Endothelial cell of hepatic sinusoid (primary cell): ENCODE measurements around the gene AMMECR1L.
"Not testable (repeated sequence)": the region's sequence is repeated elsewhere in the genome, so short reads cannot be mapped to it uniquely, and the experiment has no call there.

Experiments used
- in situ Hi-C: cut with HindIII; loops from 2 replicates; pipeline ENCODE4 v1.10.0; 2017; ENCODE audit warnings: low sequenced_read_pairs

AMMECR1L gene

DNA sequence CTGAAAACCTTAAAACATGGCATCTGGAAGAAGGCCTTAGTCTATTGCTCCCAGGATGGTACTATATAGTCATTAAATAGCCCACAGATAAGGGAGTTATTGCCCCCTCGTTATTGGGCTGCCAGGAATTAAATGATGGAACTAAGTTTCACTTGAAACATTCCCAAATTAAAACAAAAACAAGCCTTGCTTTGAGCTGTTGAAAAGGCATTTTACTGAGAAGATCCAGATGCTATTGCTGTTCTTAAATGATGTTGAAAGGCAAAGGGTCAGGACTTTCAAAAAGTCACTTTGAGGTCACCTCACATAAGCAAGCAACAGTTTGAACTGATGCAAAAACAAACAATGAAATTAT lies 2.0 kb upstream of the AMMECR1L start:
- in situ Hi-C loops: no loop called here

DNA sequence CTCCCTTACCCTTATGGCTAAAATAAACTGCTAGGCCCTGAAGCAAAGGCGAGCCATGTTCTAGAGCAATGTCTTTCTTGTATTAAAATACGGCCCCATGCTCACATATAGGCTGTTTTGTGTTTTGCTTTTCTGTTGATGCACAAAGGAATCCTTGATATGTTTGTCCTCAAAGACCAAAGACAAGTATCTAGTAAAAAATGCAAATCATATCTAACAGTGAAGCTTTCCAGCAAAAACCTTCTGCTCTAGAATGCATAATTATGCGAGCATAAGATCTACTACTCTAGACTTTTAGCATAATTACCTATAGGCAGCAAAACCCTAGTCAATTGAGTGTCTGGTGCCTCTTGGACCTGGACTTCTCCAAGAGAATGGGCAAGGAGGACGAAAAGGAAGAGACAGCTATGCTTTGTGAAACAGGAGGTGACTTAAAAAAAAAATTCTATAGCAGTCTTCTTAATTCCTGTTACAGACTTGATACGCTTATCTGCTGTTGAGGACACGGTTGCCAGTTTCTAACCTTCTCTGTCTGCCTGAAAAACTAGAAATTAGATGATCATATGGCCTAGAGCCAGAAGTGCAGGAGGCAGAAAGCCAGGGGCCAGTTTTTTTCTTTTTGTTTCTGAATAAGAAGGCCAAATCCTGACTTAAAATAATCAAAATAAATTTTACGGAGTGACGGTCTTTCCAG lies 1.5 kb upstream of the AMMECR1L start:
- in situ Hi-C loops: no loop called here

DNA sequence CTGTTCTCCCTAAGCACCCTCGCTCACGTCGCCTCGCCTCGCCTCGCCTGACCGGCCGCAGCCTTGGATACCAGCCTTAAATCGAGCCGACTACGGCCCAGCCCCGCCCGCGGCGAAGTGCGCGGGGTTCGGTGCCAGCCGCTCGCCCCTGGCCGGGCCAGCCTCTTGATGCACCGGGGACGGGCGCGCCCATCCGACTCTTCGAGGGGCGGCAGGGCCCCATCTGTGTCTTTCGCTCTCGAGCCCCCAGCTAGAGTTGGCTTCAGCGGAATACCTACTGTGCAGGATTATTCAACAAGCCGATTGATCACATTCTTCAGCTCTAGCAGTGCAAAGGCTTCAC lies 808 bp upstream of the AMMECR1L start:
- in situ Hi-C loops: not testable (repeated sequence)

DNA sequence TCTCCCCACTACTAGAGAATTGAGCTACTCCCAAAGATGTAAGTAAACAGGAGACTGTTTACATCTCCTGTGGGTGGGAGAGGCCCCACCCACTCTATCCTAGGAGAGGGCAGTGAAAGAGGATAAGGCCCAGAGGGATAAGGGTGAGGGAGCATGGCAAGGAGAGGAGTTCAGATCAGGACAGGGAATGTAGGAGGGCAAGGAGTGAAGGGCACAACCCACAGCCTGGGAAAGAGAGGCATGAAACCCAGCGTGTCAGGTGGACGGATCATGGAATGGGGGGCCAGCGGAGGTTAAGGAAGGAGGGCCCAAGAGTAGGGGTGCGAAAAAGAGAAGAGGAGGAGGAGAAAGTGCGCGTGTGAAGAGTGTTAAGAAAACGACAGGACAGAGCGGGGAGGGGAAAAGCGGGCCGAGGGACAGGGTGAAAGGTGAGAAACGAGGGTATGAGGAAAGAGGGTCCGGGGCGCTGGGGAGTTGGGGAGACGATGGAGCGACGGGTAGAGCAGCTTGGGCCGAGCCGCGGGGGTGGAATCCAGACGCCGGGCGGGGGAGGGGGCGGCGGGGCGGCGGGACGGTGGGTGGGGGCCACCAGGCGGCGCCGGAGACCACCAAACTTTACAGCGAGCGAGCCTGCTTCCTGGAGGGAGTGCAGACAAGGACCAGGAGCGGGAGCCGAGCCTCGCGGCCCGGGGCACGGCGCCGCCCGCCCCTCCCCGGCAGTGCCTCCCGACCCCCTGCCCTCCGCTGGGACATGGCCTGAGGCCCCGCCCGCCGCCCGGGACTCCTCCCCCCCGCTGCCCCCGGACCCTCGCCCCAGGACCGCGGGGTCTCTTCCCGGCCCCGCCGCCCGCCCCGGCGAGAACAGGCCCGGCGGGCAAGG lies 655 bp downstream of the AMMECR1L start:
- in situ Hi-C loops: not testable (repeated sequence)

DNA sequence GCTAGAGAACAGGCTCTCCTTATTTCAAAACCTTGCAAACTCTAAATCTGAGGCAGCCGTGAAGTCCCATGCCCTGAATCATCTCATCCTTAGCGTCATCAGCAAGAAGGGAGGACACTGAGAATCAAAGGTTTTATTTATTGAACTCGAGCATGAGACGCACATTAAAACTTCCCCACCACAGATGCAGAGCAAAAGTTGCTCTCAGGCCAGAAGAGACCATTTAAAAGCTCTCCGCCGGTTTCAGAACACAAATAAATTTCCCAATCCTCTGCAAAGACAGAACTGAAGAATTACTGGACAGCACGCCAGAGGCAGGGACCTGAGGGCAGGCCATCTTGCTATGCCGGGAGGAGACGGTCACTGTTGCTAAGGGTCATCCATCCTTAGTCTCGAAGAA lies 1.3 kb downstream of the AMMECR1L start:
- in situ Hi-C loops: no loop called here

DNA sequence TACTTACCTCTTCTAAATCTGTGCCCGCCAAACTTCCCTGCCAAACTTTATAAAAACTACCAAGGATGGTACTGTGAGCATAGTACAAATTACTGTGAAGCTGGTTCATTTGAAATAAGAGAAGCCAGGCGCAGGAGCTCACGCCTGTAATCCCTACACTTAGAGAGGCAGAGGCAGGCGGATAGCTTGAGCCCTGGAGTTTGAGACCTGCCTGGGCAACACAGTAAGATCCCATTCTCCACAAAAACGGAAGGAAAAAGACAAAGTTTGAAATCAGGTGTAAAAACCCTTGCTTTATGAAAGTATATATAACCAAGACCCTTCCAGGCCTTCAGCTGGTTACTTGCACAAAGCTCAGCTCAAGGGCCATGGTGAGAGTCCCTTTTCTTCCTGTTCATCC lies 5.9 kb downstream of the AMMECR1L start:
- in situ Hi-C loops: no loop called here

DNA sequence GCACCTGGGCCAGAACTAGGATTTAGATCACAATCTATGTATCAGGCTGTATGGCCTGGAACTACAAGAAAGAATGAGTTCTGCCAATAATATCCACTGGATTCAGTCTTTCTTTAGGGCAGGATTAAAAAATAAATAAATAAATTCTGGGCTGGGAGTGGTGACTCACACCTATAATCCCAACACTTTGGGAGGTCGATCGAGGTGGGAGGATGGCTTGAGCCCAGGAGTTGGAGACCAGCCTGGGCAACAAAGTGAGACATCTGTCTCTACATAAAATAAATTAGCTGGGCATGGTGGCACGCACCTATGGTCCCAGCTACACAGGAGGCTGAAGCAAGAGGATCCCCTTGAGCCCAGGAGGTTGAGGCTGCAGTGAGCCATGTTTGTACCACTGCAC lies 8.1 kb downstream of the AMMECR1L start:
- in situ Hi-C loops: no loop called here

DNA sequence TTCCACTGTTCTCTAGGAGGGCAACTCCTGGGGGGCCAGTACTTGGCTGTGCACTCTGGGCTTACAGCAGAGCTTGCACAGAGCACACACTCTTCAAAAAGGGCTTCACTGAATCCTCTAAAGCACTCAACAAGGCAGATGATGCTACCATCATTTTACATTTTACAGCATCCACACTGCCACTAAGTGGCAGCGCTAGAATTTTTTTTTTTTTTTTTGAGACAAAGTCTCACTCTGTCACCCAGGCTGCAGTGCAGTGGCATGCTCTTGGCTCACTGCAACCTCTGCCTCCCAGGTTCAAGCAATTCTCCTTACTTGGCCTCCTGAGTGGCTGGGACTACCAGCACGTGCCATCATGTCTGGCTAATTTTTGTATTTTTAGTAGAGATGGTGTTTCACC lies 8.6 kb downstream of the AMMECR1L start:
- in situ Hi-C loops: no loop called here

DNA sequence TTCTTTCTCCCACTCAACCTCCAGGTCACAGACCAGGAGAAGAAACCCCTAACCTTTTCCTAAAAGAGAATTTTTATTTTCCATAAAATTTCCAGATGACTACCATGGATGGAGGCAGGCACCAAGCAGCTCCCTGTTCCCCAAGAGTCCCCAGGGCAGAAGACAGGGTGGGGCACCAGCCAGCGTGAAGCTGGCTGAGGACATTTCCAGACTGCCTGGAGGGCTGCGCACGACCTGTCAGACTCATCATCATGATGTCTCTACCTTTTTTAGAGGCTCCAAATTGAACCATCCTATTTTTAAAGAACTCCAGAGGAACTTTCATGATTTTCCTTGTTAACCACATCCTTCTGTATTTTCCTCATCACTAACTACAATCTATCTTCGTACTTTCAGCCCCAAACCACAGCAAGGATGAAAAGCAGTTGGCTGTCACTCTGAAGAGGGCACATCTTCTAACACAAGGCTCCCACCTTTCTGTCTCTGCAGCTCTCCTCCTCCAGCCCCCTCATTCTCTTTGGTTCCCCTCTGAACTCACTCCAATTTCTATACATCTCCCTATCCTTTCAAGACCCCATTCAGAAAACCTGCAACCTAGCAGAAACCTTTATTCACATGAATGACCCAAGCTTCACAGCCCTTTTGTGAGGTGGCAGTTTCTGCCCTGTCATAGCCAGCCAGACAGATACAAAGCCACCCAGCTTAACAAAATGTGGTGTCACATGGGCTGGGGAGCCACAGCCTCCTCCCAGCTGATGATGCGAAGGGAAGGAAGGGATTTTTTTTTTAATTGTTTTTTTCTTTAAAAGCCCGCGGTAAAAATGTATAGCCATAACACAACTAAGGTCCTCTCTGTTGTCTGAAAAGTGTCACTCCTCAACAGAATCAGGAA lies 11.1 kb downstream of the AMMECR1L start:
- in situ Hi-C loops: no loop called here

DNA sequence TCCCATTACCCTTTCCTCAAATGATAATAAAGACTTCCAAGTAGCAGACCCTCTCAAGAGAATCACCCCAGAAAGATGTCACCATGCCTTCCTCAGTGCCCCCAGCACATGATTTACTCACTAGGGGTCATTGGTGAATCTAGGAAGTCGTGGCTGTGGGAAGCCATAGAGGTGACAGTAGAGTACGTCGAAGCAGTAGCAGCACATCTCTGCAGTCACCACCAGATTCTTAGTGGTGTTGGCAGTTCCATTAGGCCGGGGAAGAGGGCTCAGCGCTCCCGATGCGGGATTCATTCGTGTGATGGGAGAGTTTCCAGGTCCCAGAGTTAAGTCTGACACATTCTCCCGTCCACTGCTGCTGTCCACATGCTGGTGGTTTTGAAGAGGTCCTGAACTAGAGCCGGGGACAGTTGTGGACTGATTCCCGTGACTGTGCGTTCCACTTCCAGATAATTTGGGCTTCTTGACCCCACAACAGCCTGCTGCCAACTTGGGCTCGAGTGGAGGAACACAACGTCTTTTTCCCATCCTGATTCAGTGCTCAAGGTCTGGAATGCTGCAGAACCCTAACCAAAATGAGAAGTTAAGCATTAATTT lies 12.0 kb downstream of the AMMECR1L start:
- in situ Hi-C loops: no loop called here

DNA sequence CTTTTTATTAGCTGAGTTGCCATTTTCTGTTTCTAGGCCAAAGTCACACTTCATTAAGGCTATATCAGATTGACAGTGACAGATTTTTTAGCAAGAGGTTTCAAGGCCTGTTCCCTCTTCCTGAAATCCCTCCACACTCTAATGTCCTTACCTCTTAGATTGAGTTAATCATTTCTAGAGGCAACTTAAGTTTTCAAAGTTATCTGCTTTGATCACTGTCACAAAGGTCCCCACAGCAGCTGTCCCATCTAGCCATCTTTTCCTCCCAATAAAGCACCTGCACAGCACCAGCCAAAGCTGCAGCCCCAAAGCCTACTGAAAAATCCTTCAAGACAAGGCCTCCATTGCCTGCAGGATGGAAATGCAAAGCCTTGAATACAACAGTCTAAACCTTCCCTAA lies 13.4 kb downstream of the AMMECR1L start:
- in situ Hi-C loops: no loop called here

DNA sequence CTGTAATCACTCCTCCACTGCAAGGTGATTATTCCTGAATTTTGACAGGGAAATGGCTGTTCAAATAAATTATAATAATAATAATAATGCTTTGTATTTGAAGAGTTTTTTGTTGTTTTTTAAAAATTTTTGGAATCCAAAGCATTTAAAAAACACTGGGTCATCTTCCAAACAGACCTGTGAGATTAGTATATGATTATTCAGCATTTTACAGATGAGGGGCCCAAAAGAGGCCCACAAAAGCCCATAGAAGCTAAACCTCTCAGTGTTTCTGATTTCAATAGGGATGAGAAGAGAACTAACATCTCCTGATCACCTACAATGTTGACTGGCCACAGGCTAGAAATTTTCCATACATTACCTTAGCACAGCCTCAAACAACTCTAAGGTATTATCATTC lies 19.8 kb downstream of the AMMECR1L start:
- in situ Hi-C loops: no loop called here

DNA sequence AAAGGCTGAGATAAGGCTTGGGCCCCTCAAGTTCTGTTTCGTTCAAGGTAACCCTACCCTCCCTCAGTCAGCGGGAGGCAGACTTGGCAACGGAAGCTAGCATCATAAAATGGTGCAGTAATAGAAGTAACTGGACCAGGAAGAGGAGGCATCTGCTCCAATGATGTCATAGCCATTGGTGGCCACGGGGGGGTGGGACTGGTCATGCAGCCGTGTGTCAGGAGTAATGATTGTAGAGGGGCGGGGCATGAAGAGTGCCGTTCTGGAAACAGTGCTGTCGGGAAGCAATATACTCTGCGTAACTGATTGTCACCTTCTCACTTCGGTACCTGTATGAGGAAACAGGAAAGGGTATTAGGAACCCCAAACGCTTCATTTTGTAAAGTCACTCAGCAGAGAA lies 20.9 kb downstream of the AMMECR1L start:
- in situ Hi-C loops: no loop called here

DNA sequence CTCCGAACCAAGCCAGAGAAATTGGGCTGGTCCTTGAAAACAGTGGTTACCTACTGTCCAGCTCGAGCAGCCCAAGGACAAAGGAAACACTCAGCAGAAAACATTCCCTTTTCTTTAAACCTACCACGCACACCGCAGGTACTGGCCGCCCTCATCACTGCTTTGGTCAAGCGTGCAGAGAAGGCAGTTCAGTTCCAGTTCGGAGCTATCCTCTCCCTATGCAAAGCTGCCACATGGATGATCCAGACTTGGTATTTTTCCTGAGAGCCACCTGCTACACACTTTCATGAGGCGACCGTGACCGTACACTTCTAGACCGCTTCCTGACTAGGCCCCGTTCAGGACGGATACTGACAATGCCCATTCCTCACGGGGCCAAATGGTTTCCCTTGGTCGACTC lies 23.5 kb downstream of the AMMECR1L start:
- in situ Hi-C loops: no loop called here

DNA sequence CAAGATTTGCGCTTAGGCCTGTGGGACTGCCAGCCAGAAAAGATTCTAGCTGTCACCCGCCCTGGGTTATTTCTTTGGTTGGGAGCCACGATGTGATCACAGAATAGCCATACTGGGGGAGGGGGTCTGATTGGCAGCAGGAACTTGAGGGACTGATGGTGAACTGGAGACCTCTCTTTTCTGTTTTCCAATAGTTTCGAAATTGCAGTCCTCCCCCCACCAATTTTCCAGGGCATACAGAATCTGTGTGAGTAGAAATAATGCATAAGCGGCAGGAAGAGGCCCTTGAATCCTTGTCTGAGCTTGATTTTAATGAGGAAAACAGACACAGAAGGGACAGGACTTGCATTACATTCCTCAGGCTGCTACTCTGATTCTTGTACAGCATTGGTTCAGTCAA lies 25.6 kb downstream of the AMMECR1L start:
- in situ Hi-C loops: no loop called here

DNA sequence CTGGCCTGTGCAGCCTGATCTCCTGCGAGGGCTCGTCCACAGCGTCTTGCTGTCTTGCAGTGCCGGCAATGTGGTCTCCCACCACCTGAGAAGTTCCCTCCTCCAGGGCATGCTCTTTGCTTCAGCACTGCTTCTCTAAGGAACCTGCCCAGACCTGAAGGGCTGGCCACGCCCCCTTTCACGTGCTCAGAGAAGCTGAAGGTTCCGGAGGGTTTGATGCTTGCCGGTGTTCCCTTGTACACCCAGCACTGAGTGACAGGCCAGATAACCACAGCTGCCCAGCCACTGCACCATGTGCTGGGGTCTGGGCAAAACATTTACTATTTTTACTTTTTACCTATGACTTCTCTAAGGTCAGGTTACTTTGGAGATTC lies 26.1 kb downstream of the AMMECR1L start:
- in situ Hi-C loops: no loop called here

DNA sequence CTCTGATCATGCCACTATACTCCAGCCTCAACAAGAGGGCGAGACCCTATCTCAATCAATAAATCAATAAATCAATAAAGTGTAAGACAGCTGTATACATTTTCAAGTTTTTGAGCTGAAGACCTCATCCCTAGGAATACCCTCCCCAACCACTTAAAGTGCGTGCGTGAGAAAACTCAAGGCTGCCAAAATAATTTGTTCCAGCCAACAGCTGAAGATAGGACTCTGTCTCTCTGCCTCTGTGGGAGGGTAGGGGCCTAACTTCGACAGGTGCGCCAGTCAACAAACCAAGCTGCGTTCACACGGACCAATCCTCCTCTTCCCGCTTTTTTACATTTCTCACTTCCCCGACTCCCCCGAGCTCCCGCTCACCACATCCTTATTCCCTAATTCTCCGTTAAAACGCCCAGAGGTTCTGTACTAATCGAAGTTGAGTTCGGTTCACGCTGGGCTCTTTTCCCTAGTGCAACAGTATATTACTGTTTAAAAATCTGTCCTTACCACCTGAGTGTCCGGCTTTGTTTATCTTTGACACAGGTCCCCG lies 28.4 kb downstream of the AMMECR1L start:
- in situ Hi-C loops: no loop called here

DNA sequence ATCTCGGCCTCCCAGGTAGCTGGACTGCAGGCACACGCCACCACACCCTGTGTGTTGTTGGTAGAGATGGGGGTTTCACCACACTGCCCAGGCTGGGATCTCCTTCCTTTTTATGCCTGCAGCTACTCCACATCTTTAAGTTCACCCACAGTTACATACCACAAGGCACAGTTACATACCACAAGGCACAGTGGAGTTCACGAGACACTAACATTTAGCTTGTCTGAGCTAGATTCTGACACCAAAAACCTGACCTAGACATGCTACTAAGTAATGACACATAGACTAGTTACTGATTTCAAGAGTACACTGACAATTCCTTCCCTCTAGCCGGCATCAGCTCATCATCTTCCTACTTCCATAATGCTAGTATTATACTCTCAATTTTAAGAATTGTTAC lies 32.1 kb downstream of the AMMECR1L start:
- in situ Hi-C loops: loop anchor here (5.0 kb wide), 1 partner anchor 36 kb away; no protein-coding TSS in a partner anchor

DNA sequence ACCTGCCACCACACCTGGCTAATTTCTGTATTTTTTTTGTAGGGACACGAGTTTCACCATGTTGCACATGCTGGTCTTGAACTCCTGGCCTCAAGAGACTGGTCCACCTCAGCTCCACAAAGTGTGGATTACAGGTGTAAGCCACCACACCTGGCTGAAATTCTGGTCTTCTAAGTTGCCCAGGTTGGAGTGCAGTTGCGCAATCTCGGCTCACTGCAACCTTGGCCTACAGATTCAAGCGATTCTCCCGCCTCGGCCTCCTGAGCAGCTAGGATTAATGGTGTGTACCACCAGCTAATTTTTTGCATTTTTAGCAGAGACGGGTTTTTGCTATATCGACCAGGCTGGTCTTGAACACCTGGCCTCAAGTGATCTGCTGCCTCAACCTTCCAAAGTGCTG lies 33.4 kb downstream of the AMMECR1L start:
- in situ Hi-C loops: loop anchor here (5.0 kb wide), 1 partner anchor 35 kb away; no protein-coding TSS in a partner anchor

DNA sequence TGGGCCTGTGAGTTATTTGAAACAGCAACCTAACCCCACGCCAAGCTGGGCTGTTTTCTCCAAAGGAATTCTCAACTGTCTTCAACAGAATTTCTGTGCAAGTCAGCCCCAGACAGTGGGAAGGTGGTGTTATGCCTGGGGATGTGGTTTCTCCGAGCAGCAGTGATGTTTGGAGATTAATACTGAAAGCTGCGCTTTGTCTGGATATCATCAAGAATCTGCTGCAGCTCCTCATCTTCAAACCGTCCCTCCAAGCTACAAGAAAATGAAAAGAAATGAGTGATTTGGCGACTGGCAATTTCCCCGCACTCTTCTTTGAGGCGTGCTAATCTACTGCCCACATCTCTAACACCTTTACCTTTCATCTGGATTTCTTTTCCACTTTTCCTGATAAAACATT lies 37.8 kb downstream of the AMMECR1L start:
- in situ Hi-C loops: no loop called here

DNA sequence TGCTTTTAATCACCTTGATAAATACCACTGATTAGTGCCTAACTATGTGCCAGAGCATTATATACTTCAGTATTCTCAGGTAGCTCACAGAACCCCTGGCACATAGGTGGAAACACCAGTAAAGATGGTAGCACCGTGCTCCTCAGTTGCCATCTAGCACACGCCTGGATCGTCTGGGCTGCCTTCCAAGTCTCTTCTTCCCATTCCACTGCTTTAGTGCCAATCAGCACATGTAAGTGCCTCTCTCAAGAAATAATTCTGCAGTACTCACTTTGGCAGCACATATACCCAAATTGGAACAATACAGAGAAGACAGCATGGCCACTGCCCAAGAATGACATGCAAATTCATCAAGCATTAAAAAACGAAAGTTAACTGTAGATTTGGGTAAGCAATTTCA lies 40.8 kb downstream of the AMMECR1L start:
- in situ Hi-C loops: no loop called here
